Stimulated activated CD8-positive, alpha-beta memory T cell treated with anti-CD3 and anti-CD28 coated beads, Interleukin-7, amount 100 ng/mL, for 48 hours (primary cell): Measurements from ENCODE around the gene TRNAU1AP.
"Not testable (repeated sequence)": the region's sequence is repeated elsewhere in the genome, so short reads cannot be mapped to it uniquely, and the experiment has no call there.

Source experiments
- DNase-seq, 2 donors: peaks; one replicate each; pipeline ENCODE4 v3.0.0-alpha.2; 2020; ENCODE audit warnings: low read depth in 1 of 2; ENCODE audit errors: extremely low read depth in 1 of 2

TRNAU1AP gene

DNA sequence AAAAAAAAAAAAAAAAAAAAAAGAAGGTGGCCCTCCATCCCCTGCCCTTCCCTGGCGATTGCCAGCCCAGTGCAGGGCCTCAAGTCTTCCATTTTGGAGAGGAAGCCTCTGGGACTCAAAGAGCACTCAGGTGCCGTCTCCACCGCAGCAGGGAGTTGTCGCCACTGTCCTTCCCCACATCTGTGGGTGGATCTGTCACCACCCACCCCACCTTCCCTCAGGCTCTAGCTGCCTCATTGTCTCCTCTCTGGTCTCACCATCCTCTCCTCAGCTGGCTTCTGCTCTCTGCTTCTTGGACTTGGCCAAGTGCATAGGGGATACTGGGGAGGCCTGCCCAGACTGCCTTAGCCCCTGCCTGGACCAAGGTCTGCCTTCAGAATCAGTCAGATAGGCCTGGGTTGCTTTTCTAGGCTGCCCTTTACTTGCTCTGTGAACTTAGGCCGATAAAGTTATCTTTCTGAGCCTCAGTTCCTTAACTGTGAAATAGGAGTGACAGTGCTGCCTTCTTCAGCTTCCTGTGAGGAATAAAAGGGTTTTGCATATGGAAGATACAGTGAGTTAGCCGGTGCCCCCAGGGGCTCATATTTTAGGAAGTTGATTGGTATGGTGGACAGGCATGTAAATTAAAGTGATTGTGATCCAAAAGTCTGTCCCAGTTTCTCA, 31.3 kb upstream of the TRNAU1AP start:
- DNase-seq = no peak

DNA sequence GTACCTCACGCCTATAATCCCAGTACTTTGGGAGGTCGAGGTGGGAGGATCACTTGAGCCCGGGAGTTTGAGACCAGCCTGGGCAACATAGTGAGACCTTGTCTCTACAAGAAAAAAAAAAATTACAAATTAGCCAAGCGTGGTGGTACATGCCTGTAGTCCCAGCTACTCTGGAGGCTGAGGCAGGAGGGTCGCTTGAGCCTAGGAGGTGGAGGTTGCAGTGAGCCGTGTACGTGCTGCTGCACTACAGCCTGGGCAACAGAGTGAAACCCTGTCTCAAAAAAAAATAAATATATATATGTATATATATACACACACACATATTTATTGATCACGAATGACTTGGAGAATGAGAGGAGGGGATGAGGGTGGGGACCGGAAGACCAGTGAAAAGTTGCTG, 30.3 kb upstream of the TRNAU1AP start:
- not testable (repeated sequence) for DNase-seq

DNA sequence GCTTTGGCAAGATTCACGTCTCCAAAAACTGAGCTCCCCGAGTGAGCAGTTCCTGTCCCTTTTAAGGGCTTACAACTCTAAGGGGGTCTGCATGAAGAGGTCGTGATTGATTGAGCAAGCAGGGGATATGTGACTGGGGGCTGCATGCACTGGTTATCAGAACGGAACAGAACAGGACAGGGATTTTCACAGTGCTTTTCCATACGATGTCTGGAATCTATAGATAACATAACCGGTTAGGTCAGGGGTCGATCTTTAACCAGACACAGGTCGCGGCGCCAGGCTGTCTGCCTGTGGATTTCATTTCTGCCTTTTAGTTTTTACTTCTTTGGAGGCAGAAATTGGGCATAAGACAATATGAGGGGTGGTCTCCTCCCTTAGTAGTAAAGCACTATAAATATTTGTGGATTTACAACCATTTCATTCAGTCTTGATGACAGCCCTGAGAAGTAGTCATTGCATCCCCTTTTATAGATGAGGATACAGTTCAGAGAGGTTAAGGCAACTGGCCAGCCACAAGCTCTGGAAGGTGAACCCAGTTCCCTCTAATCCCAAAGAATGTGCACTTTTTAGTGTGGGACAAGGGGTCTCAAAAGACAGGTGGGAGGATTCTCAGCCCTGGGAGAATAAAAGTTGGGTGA, 27.8 kb upstream of the TRNAU1AP start:
- DNase-seq = not testable (repeated sequence)

DNA sequence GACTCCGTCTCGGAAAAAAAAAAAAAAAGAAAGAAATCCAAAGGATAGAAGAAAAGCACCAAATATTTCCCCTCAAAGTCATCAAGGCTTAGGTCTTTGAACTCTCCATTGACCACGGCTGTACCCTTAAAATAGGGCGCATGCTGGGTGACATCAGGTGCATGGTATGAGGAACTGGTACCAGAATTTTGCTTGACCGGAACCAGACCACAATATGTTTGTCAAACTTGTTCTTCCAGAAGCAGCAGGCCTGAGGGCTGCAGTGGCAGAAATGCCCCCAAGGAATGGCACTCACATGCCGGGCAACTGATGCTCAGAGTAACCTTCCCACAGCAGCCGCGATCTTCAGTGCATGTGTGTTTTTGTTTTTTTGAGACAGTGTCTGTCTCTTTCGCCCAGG, 26.0 kb upstream of the TRNAU1AP start:
- DNase-seq = no peak

DNA sequence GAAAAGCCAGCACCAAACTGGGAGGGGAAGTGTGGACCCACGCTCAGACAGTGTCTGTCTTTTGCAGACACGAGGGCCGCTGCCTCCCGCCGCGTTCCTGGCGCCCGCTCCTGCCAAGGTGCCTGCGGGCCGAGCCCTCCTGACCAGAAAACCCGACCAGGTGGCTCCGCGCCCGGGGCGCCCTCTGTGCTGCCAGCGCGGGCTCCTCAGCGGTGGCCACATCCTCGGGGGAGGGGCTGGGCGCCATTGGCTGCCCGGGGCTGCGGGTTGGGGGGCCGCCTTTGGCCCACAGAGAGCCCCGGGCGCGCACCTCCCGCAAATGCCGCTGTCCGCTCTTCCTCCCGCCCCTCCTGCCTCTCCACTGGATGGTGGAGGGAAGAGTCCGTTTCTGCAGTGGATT, 22.4 kb upstream of the TRNAU1AP start:
- no peak for DNase-seq

DNA sequence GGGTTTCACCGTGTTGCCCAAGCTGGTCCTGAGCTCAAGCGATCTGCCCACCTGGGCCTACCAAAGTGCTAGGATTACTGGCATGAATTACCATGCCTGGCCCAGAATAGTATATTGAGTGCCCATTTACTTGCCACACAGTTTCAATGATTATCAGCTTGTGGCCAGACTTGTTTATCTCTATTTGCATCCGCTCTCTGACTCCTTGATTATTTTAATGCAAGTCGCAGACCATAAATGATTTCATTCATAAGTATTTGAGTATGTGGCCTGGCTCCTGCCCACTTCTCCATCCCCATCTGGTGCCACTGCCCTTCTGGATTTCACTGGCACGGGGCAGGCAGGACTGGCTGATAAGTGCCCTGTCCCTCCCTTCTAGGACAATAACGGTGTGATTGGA, 18.2 kb upstream of the TRNAU1AP start:
- no peak for DNase-seq

DNA sequence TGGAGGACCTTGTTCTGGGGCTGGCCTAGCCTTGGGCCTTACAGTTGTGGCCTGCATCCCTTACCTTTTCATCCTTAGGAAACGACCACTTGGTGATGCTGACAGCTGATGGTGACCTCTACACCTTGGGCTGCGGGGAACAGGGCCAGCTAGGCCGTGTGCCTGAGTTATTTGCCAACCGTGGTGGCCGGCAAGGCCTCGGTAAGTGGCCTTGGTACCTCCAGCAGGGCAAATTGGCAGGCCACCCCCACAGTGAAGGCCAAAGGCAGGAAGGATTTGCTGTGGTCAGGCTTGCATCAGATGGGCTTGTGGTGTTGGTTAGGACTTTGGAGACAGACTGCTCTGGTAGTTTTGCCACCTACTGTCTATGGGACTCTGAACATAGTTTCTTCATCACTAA, 17.7 kb upstream of the TRNAU1AP start:
- DNase-seq = no peak

DNA sequence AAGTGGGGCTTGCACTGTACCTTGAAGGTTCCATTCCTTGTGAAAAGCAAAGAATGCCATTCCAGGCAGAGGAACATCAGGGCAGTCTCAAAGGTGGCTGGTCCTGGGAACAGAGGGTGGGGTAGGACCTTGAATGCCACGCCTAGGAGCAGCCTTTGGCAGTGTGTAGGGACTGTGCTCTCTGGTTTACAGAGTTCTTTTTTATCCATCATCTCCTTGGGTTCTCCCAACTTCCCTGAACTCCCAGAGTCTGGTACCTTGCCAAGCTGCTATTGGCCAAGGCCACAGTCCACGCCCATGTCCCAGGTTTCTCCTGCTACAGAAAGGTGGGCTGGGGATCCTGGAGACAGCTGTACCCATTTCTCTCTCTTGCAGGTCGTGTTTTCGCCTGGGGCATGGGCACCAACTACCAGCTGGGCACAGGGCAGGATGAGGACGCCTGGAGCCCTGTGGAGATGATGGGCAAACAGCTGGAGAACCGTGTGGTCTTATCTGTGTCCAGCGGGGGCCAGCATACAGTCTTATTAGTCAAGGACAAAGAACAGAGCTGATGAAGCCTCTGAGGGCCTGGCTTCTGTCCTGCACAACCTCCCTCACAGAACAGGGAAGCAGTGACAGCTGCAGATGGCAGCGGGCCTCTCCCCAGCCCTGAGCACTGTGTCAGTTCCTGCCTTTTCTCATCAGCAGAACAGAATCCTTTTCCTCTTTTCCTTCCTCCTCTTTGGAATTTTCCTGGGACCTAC, 15.3 kb upstream of the TRNAU1AP start:
- no peak for DNase-seq

DNA sequence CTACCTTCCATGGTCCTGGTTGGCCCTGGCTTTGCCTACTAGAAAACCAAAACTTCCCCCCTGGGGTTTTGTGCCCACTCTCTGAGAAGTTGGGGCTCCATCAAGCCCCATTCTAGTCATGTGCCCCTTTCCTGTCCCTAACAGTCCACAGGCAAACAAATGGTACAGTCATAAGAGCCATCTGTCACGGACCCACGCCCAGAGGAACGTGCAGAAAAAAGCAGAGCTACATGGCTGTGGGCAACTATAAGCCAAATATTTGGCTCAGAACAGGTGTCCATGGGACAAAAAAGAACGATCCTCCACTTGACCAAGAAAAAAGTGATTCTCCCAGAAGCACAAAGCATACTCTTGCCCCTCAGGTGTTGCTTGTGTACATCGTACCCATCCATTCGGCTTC, 14.6 kb upstream of the TRNAU1AP start:
- no peak for DNase-seq

DNA sequence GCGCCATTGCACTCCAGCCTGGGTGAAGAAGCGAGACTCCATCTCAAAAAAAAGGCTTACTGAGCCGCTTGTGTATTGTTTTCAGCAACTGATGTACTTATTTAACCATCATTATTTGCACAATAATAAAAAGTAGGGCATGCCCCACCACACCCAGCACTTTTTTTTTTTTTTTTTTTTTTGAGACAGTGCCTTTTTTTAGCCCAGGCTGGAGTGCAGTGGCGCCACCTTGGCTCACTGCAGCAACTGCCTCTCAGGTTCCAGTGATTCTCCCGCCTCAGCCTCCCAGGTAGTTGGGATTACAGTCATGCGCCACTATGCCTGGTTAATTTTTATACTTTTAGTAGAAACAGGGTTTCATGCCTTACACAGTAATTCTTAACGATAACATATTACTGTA, 12.2 kb upstream of the TRNAU1AP start:
- DNase-seq = no peak

DNA sequence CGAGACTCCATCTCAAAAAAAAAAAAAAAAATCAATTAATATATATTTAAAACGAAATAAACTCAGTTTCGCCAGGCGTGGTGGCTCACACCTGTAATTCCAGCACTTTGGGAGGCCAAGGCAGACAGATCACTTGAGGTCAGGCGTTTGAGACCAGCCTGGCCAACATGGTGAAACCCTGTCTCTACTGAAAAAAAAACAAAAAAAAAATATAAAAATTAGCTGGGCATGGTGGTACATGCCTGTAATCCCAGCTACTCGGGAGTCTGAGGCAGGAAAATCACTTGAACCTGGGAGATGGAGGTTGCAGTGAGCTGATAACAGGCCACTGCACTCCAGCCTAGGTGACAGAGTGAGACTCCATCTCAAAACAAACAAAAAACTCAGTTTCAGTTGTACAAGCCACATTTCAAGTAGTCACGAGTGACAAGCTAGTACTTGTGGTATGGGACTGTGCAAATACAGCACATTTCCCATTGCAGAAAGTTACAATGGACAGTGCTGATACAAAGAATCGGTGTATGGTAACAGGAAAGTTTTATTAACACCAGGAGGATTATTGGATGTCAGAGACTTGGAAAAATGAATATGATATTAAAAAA, 11.4 kb upstream of the TRNAU1AP start:
- not testable (repeated sequence) for DNase-seq

DNA sequence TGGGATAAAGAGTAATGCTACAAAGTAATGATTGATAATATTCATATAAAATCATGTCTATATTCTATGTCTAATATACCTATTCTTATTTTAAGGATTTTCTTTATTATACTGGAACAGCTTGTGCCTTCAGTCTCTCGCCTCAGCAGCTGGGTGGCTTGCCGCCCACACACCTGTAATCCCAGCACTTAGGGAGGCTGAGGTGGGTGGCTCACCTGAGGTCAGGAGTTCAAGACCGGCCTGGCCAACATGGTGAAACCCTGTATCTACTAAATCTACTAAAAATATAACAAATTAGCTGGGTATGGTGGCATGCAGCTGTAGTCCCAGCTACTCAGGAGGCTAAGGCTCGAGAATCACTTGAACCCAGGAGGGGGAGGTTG, 7.6 kb upstream of the TRNAU1AP start:
- no peak for DNase-seq

DNA sequence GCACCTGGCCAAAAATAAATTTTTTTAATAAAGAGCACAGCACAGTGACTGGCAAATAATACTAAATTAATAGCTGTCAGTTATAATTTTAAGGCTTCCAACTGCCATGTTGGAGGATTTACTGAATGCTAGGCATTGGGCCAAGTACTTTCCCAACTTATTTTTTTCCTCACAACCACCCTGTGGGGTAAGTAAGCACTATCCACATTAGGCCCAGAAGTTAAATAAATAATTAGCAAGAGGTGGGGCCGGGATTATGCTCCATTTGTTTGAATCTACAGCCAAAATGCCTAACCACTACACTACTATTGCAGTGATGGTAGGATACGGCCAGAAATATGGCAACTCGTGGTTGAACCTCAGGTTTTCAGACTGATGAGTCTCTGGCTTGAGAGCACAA, 4.6 kb upstream of the TRNAU1AP start:
- DNase-seq = no peak

DNA sequence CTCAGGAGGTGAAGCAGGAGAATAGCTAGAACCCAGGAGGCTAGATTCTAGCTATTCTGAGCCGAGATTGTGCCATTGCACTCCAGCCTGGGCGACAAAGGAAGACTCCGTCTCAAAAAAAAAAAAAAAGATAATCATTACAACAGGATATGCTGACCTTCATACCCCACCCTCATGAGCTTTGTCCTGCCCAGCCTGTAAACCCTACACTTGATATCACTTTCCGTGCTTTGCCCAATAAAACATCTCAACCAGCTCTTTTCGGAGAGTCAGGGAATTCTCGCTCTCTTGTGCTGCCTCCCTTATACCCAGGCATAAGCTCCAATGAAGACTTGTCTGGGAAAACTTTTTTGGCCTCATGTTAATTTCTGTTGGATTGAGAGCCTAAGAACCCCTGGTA, 1.5 kb upstream of the TRNAU1AP start:
- DNase-seq = no peak

DNA sequence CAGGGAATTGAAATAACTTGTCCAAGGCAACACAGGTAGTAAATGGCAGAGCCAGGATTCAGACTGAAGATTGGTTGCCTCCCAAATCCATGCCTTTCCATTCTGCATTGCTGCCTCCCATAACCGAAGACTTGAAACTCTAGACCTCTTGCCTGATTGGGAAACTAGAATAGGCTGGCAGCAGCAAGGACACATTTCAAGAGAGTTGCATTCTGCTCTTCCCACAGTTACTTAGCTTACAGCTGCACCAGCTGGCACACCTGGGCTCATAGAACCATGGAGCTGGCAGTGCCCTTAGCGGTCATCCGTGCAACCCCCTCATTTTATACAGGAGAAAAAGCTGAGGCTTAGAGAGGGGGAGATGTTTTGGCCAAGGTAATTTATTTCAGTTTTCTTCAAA, 8.0 kb downstream of the TRNAU1AP start:
- no peak for DNase-seq

DNA sequence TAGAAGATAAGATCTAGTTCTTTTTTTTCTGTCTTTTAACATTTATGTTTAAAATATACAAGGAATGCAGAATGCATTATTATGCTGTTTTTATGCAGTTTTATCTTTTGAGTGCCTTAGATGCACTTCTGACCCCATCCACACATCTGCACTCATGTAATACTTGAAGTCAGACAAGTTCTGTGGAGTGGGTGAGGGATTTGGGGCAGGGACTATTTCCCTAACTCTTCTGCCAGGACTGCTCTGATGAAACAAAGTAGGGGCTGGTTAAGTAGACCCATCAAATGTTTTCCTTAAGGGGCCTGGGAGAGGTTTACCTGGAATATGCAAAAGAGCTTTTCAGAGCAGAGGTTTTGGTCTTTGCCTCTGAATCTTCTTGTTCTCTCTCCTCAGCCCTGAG, 11.4 kb downstream of the TRNAU1AP start:
- DNase-seq = no peak

DNA sequence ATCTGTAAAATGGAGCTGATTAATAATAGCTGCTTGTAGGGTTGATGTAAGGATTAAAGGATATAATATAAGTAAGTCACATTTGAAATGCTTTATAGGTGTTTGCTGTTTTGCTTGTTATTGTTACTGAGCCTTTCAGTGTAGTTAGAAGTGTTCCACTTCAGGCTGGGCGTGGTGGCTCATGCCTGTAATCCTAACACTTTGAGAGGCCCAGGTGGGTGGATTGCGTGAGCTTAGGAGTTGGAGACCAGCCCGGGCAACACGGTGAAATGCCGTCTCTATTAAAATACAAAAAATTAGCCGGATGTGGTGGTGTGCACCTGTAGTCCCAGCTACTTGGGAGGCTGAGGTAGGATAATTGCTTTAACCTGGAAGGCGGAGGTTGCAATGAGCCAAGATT, 12.2 kb downstream of the TRNAU1AP start:
- DNase-seq = no peak

DNA sequence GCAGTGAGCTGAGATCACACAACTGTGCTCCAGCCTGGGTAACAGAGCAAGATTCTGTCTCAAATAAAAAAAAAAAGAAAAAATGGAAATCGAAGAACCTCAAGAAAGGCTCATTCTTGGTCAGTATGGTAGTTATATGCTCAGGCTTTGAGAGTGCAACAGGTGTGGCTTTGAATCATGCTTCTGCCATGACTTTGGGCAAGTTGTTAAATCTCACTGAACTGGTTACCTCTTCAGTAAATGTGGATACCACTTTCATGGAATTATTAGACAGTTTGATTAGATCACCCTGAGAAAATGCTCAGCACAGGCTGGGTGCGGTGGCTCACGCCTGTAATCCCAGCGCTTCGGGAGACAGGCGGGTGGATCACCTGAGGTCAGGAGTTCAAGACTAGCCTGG, 12.8 kb downstream of the TRNAU1AP start:
- no peak for DNase-seq

DNA sequence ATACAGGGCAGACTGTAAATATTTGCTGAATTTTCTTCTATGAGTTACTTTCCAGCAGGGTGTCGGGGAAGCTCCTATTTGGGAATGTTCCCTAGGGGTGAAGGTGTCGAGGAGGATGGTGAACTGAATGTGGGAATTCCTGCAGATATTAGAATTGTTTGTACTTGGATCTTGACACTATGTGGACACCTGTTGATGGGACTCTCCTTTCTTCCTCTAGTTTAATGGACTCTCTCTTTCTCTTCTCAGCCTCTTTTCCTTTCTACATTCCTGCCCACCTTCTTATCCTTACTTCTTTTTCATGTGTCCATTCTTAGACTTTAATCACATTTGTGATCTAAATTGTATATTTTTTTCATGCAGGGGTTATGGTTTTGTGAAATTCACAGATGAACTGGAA, 14.0 kb downstream of the TRNAU1AP start:
- DNase-seq = no peak

DNA sequence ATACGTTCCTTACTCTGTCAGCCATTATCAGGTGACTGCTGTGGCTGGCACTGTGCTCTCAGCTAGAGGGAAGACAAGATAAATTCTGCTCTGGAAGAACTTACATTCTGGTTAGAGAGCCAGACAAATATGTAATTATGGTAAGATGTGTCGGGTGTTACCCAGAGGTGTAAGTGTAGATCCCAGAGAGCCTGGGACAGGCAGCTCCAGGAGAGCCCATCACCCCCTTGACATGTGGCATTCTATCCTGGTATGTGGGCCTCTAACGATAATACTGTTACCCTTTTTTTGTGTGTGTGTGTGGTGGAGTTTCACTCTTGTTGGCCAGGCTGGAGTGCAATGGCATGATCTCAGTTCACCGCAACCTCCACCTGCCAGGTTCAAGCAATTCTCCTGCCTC, 19.0 kb downstream of the TRNAU1AP start:
- no peak for DNase-seq

DNA sequence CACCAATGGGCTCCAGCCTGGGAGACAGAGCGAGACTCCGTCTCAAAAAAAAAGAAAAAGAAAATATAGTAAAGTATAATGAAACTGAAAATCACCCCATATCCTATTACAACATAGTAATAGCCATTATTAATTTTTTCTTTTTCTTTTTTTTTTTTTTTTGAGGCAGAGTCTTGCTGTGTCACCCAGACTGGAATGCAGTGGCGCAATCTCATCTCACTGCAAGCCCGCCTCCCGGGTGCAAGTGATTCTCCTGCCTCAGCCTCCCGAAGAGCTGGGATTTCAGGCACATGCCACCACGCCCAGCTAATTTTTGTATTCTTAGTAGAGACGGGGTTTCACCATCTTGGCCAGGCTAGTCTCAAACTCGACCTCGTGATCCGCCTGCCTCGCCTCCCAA, 20.0 kb downstream of the TRNAU1AP start:
- DNase-seq = not testable (repeated sequence)

DNA sequence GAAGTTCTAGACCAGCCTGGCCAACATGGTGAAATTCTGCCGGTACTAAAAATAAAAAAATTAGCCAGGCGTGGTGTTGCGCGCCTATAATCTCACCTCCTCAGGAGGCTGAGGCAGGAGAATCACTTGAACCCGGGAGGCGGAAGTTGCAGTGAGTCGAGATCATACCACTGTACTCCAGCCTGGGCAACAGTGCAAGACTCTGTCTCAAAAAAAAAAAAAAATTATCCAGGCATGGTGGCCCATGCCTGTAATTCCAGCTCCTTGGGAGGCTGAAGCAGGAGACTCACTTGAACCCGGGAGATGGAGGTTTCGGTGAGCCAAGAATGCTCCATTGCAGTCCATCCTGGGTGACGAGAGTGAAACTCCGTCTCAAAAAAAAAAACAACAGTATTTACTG, 20.7 kb downstream of the TRNAU1AP start:
- DNase-seq = no peak
